Liver (tissue), 9 donors: Measurements from ENCODE around the gene MAP7D3. TPM values are rescaled to one million over a fixed set of nuclear protein-coding genes. Genes with fewer than 3 reads are reported as not detected.
A peak's percentile ranks its signal among the peaks of the same experiment; 100 is the strongest.

Experiments
- DNase-seq: peaks from one replicate; pipeline ENCODE4 v3.0.0-alpha.2; 2017; ENCODE audit warnings: low spot score
- H3K27ac ChIP-seq, 2 donors: one replicate each; pipeline ENCODE4 v1.7.0; 2013; ENCODE audit warnings: inconsistent platforms in 2 of 2, low read length in 2 of 2, control low read depth in 1 of 2, low read depth in 1 of 2, mild to moderate bottlenecking in 1 of 2
- H3K27me3 ChIP-seq, 4 donors: one replicate each; pipeline versions ENCODE4 v1.6.1 to v1.7.0; 2013; ENCODE audit warnings: low read length in 3 of 4, inconsistent platforms in 1 of 4, mild to moderate bottlenecking in 1 of 4, moderate library complexity in 1 of 4; ENCODE audit not compliant: control insufficient read depth in 4 of 4, insufficient read depth in 4 of 4
- H3K36me3 ChIP-seq, 4 donors: one replicate each; pipeline versions ENCODE4 v1.6.1 to v1.7.0; 2013; ENCODE audit warnings: low read length in 3 of 4, mild to moderate bottlenecking in 3 of 4, low read depth in 1 of 4, moderate library complexity in 1 of 4; ENCODE audit not compliant: control insufficient read depth in 4 of 4, insufficient read depth in 3 of 4
- H3K4me1 ChIP-seq, 4 donors: one replicate each; pipeline versions ENCODE4 v1.6.1 to v1.7.0; 2013; ENCODE audit warnings: low read length in 3 of 4, mild to moderate bottlenecking in 3 of 4, moderate library complexity in 1 of 4; ENCODE audit not compliant: control insufficient read depth in 4 of 4, insufficient read depth in 4 of 4
- H3K4me3 ChIP-seq, 3 donors: one replicate each; pipeline versions ENCODE4 v1.6.1 to v1.7.0; 2013; ENCODE audit warnings: low read length in 3 of 3, control low read depth in 1 of 3, low read depth in 1 of 3, mild to moderate bottlenecking in 1 of 3
- H3K9ac ChIP-seq, 2 donors: one replicate each; pipeline ENCODE4 v1.7.0; 2013; ENCODE audit warnings: low read length in 2 of 2, mild to moderate bottlenecking in 2 of 2, moderate library complexity in 2 of 2, control low read depth in 1 of 2, low read depth in 1 of 2
- H3K9me3 ChIP-seq, 4 donors: one replicate each; pipeline versions ENCODE4 v1.6.1 to v1.7.0; 2013; ENCODE audit warnings: low read length in 3 of 4; ENCODE audit not compliant: control insufficient read depth in 4 of 4
- ATF3 ChIP-seq: IDR thresholded peaks from 2 replicates; pipeline ENCODE4 v1.6.1; 2016; ENCODE audit warnings: antibody characterized with exemption
- CTCF ChIP-seq: fragments of 150-350 bp; IDR thresholded peaks from 2 replicates; pipeline ENCODE4 v1.5.1; 2017; ENCODE audit warnings: improper control_type of control experiment, low read depth, low read length; ENCODE audit not compliant: missing input control
- EGR1 ChIP-seq, 2 donors: IDR thresholded peaks; 2 replicates each; pipeline ENCODE4 v1.6.1; 2016 to 2018; ENCODE audit warnings: antibody characterized with exemption in 2 of 2, low read depth in 2 of 2
- FOXA1 ChIP-seq: IDR thresholded peaks from 2 replicates; pipeline ENCODE4 v1.6.1; 2016; ENCODE audit warnings: antibody characterized with exemption
- HNF4A ChIP-seq, 2 donors: conservative IDR thresholded peaks; 2 replicates each; pipeline ENCODE4 v1.6.1; 2016; ENCODE audit warnings: antibody characterized with exemption in 2 of 2, mild to moderate bottlenecking in 2 of 2
- JUND ChIP-seq, 2 donors: IDR thresholded peaks; 2 replicates each; pipeline ENCODE4 v1.6.1; 2016; ENCODE audit warnings: antibody characterized with exemption in 2 of 2
- NR2F2 ChIP-seq: IDR thresholded peaks from 2 replicates; pipeline ENCODE4 v1.6.1; 2016; ENCODE audit warnings: antibody characterized with exemption
- RAD21 ChIP-seq, 2 donors: IDR thresholded peaks; 2 replicates each; pipeline ENCODE4 v1.6.1; 2016; ENCODE audit warnings: antibody characterized with exemption in 2 of 2, mild to moderate bottlenecking in 2 of 2
- RXRA ChIP-seq, 2 donors: IDR thresholded peaks; 2 replicates each; pipeline ENCODE4 v1.6.1; 2017 to 2018; ENCODE audit warnings: antibody characterized with exemption in 2 of 2, mild to moderate bottlenecking in 1 of 2
- SP1 ChIP-seq: IDR thresholded peaks from 2 replicates; pipeline ENCODE4 v1.6.1; 2018; ENCODE audit warnings: antibody characterized with exemption, mild to moderate bottlenecking
- TAF1 ChIP-seq: conservative IDR thresholded peaks from 2 replicates; pipeline ENCODE4 v1.6.1; 2016; ENCODE audit warnings: antibody characterized with exemption, mild to moderate bottlenecking
- YY1 ChIP-seq: IDR thresholded peaks from 2 replicates; pipeline ENCODE4 v1.6.1; 2016; ENCODE audit warnings: antibody characterized with exemption, mild to moderate bottlenecking
- WGBS: extraction: QIAGEN DNeasy Blood & Tissue Kit; methylation state at CpG from one replicate; pipeline ENCODE4 v1.1.7; 2013; 5-methylcytosine and 5-hydroxymethylcytosine counted together
- polyA plus RNA-seq, 2 donors: library from polyadenylated mRNA; stranded (reverse) in 1 of 2; unstranded in 1 of 2; fragments of 200-250 nt in 1 of 2; fragments of >200 nt in 1 of 2; fragmentation: Nextera tagmentation in 1 of 2; extraction: Ambion mirVana in 1 of 2; gene quantifications; one replicate each; pipeline versions ENCODE4 v1.2.1 to v1.2.3, GENCODE V29; 2013 to 2015
- total RNA-seq, 2 donors: library from RNA; depleted of rRNA; stranded (reverse); fragments of >200 nt; gene quantifications; one replicate each; pipeline ENCODE4 v1.2.3, GENCODE V29; 2014
- TF ChIP-seq, protein P1 (sequence below): IDR thresholded peaks from 2 replicates; pipeline ENCODE4 v1.6.1; 2016; ENCODE audit warnings: antibody characterized with exemption
- TF ChIP-seq, protein P2 (sequence below): IDR thresholded peaks from 2 replicates; pipeline ENCODE4 v1.6.1; 2016; ENCODE audit warnings: antibody characterized with exemption
- donor health status: healthy.
- donor health status: healthy.
- donor health status: healthy.
- donor health status: healthy.
- donor health status: healthy.

Gene MAP7D3
- total and polyA plus RNA-seq, 4 donors: 1.6 to 4.4 (median 3.1) TPM

DNA sequence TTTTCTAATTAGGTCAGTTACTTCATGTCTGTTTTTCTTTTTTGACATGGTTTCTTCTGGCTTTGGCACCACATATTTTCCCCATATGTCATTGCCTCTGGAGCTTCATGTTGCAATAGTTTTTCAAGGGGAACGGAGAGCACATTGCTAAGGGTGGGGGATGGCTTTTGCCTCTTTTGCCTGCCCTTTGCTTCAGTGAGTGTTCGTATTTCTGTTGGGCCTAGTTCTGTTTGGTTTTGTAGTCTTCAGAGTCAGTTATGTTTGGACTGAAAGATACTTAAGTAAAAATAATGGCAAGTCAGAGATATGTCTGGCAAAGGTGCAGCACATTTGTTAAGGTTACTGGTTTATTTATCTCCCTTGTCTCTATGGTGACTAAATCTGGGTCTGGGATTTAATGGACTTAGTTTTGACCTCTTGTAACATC, 74.8 kb downstream of the MAP7D3 start:
- no peak for DNase-seq
- peak overlapping the region; percentile 21 to 47 for H3K27ac ChIP-seq
- H3K36me3 ChIP-seq: no peaks in the 10 kb centered on the region
- H3K4me1 ChIP-seq: peaks cover 0 to 8% (median 2%) of the 10 kb centered on the region in 4 donors
- WGBS: 31% methylated on average over 2 of the region's 2 CpGs
- TF ChIP-seq HNF4A (conservative IDR thresholded peaks at IDR 0.05): peak in 1 of 2 donors; percentile 24
- no peak for TF ChIP-seq TAF1
- no peak for TF ChIP-seq FOXA1
- TF ChIP-seq NR2F2: peak; percentile 71
- TF ChIP-seq JUND (IDR thresholded peaks at IDR 0.05): peak in 1 of 2 donors; percentile 41
- TF ChIP-seq, protein P1, sequence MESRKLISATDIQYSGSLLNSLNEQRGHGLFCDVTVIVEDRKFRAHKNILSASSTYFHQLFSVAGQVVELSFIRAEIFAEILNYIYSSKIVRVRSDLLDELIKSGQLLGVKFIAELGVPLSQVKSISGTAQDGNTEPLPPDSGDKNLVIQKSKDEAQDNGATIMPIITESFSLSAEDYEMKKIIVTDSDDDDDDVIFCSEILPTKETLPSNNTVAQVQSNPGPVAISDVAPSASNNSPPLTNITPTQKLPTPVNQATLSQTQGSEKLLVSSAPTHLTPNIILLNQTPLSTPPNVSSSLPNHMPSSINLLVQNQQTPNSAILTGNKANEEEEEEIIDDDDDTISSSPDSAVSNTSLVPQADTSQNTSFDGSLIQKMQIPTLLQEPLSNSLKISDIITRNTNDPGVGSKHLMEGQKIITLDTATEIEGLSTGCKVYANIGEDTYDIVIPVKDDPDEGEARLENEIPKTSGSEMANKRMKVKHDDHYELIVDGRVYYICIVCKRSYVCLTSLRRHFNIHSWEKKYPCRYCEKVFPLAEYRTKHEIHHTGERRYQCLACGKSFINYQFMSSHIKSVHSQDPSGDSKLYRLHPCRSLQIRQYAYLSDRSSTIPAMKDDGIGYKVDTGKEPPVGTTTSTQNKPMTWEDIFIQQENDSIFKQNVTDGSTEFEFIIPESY: no peak
- TF ChIP-seq SP1: peak; percentile 49
- no peak for TF ChIP-seq CTCF
- no peak for TF ChIP-seq EGR1 (IDR thresholded peaks at IDR 0.05; ENCODE audit: low read depth in 2 of 2)
- TF ChIP-seq RAD21 (IDR thresholded peaks at IDR 0.05): peak in 1 of 2 donors; percentile 16
- peak in 1 of 2 donors; percentile 38 for TF ChIP-seq RXRA (IDR thresholded peaks at IDR 0.05)
- H3K4me3 ChIP-seq: no peak overlapping the region
- H3K9ac ChIP-seq: no peak overlapping the region
- no peaks in the 10 kb centered on the region for H3K9me3 ChIP-seq
- H3K27me3 ChIP-seq: no peaks in the 10 kb centered on the region

DNA sequence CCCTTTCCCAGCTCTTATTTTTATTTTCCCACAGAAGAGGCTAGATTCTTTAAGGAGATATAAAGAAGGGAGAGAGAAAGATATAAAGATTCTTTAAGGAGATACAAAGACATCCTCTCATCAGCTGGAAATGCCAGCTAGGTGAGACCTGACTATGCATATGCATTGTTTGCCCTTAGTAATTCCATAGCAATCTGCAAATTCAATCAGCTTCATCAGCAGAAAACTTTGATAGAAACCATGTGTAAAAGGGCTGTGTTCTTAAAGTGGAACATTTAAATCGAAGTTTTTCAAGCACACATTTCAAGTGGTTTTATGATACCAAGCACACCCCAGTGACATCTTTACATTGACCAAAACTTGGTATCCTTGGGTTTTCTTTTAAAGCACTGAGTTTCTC, 79.8 kb downstream of the MAP7D3 start:
- Histone ChIP-seq H3K4me1 (peaks cover 0 to 14% (median 4%) of the 10 kb centered on the region in 4 donors), H3K27me3 (no peaks in the 10 kb centered on the region), H3K36me3 (no peaks in the 10 kb centered on the region), H3K4me3 (no peak overlapping the region), H3K9ac (no peak overlapping the region), H3K9me3 (no peaks in the 10 kb centered on the region), H3K27ac (no peak overlapping the region)
- DNase-seq: no peak
- TF ChIP-seq, protein P1: no peak
- TF ChIP-seq JUND (IDR thresholded peaks at IDR 0.05) (no peak), HNF4A (conservative IDR thresholded peaks at IDR 0.05) (no peak), YY1 (no peak), ATF3 (no peak), FOXA1 (no peak), EGR1 (IDR thresholded peaks at IDR 0.05; ENCODE audit: low read depth in 2 of 2) (no peak), TAF1 (no peak), RXRA (IDR thresholded peaks at IDR 0.05) (no peak)
- TF ChIP-seq, protein P2, sequence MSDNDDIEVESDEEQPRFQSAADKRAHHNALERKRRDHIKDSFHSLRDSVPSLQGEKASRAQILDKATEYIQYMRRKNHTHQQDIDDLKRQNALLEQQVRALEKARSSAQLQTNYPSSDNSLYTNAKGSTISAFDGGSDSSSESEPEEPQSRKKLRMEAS: no peak
- 78% methylated on average over 1 of the region's 1 CpG for WGBS
